GM19099 (cell line): ENCODE results near the gene RAD21L1.

ENCODE experiments used
- POLR2A ChIP-seq: IDR thresholded peaks from 3 replicates; pipeline ENCODE4 v1.6.1; 2011; ENCODE audit warnings: low read depth; ENCODE audit not compliant: insufficient read length; ENCODE audit errors: extremely low read depth

The RAD21L1 gene

GRCh38 chr20:1287787-1288569, 62.1 kb downstream of the RAD21L1 start:
- no peak for TF ChIP-seq POLR2A

- TF ChIP-seq POLR2A: no peak
Observed at GRCh38 chr20:1291191-1291741, 65.4 kb downstream of the RAD21L1 start.

DNA sequence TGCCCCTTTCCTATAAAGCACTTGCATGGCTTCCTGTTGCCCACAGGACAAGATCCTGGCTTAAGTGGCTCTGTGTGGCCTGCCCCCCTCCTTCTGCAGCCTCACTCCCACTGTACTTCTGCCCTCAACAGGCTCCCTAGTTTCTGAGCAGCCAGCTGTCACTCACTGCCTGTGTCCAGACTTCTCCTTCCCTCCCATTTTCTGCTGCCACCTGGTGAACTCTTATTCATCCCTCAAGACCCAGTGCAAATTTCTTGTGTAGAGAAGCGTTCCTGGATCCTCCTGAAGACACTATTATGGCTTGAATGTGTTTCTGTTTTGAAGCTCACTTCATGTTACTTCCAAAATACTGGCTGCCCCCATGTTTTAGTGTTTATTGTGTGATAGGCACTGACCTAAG, 66.8 kb downstream of the RAD21L1 start:
- TF ChIP-seq POLR2A: no peak

DNA sequence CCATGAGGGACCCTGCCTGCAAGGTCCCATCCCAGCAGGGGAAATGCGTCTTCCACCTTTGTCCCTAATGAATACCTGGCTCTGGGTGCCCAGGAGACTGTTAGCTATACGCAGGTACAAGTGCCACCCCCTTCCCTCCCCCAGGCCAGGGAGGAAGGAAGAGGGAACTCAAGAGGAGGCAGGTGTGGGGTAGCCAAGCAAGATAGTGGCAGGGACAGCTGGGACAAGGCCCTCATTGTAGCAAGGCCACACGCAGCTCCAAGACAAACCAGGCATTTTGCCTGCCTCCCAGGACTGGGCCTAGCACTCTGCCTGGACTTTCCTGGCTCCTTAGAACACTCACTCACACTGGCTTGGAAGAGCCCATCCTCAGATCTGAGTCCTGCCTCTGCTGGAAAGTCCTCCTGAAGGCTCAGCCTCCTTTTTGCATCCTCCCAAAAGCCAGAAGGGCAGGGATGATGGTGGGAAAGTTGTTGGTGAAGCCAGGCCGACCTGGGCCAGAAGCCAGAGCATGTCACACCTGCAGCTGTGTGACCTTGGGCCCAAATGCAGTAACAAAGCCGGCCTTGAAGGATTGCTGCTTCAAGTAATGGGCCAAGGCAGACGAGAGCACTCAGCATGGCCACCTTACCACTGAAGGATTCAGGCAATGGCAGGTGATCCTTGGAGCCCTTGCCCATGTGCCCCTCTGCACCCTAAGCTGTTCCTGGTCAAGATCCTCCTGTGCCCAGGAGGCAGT, 68.0 kb downstream of the RAD21L1 start:
- no peak for TF ChIP-seq POLR2A

DNA sequence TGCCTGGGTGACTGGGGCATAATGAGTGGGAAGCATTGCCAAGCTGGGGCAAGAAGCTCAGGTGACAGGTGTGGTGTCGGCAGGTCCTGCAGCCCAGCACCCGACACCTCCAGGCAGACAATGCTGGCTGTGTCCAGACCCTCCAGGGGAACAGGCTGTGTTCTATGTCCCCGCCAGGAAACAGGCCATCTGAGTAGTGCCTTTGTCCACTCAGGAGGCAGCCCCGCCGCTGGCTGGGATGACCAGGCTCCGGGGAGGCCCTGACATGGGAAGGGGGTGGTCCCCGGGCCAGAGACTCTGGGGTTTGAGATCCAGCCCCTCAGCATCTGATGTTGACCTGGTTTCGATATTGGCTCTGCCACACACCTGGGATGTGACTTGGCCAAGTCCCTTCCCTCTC, 68.7 kb downstream of the RAD21L1 start:
- TF ChIP-seq POLR2A: no peak

DNA sequence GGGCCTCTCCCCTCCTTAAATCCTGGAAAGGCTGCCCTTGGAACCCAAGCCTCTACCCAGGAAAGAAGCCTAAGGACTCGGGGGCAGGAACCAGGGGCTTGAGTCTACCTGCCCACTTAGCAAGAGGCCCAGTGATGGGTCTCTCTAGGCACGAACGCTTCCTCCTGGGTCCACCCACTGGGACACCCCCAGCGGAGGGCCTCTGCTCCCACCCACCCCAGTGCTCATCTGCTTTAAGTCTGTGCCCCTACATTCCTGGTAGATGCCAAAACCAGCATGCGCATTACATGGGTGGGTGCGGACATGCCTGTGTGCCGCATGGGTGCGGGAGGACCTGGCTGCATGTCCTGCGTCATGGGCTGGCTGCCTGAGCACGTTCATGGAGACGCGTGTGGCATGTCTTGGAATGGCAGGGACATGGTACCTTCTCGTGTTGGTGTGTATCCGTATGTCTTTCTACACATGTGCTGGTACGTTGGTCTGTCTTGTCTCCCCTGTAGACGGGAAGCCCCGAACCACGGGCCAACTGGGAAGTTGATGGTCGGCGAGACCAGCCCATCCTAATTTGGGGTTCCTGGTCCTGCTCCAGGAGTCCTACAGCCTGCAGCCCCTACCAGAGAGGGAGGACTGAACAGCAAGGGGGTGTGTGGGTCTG, 69.6 kb downstream of the RAD21L1 start:
- TF ChIP-seq POLR2A: no peak

DNA sequence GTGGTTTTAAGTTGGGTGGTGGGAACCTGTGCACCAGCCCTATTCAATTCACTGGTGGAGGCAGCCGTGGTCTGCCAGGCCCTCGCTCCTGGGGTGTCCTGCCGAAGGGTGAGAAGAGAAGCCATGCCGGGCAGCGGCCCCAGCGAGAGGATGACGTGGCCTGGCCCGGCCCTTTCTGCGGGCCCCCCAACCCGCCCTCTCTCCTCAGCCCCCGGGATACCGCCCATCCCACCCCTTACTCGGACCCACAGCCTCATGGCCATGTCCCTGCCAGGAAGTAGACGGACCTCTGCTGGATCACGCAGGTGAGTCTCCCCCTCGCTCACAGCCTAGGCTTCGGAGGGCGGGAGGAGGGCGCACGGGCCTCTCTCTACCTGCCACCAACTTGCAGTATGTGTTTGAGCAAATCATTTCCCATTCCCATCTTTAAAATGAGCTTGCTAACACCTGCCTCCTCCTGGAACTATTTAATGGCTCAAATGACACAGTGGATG, 70.3 kb downstream of the RAD21L1 start:
- no peak for TF ChIP-seq POLR2A

DNA sequence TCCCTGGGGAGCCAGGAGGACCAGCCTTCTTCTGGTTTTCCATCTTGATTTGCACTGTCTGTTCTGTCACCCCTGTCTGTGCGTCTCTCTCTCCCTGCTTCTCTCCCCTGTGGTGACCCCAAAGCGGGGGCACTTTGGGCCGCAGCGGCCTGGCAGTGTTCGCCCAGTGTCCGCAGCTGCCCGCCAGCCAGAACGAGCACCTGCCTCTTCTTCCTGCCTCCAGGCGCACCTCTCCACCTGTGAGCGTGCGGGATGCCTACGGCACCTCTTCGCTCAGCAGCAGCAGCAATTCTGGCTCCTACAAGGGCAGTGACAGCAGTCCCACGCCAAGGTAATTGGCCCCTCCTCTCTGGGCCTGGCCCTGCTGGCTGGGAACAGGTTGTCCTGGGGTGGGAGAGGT, 71.1 kb downstream of the RAD21L1 start:
- TF ChIP-seq POLR2A: no peak

DNA sequence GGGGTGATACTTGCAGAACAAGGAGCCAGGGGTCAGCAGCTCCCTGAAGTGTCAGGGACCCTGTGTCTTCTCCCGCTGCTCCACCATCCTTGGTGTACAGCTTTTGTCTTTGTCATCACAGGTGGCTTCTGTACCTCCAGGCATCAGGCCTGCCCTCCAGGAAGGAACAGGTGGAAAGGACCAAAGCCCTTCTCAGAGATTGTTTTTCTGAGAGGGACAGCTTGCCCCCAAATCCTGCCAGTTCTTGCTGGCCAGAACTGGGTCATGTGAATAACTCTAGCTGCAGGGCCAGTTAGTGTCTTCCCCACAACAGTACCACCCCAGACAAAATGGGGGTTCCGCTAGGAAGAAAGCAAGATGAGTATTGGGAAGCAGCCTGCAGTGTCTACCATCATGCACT, 71.6 kb downstream of the RAD21L1 start:
- TF ChIP-seq POLR2A: no peak

DNA sequence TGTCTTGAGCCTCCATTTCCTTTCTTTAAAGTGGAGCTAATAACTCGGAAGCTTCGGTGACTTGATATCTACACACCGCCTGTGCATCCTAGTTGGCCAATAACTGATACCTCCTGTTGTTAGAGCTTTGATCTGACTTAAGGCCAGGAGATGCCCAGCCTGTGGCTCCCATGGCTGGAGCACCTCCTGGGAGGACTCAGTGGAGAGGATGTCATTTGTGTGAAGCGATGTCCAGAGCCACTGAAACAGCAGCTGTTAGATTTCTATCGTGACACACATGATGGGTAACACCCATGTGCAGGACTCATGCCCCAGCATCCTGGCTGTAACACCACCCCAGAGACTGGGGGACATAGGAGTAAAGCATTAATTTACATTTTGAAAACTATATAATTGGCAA, 72.3 kb downstream of the RAD21L1 start:
- TF ChIP-seq POLR2A: no peak

DNA sequence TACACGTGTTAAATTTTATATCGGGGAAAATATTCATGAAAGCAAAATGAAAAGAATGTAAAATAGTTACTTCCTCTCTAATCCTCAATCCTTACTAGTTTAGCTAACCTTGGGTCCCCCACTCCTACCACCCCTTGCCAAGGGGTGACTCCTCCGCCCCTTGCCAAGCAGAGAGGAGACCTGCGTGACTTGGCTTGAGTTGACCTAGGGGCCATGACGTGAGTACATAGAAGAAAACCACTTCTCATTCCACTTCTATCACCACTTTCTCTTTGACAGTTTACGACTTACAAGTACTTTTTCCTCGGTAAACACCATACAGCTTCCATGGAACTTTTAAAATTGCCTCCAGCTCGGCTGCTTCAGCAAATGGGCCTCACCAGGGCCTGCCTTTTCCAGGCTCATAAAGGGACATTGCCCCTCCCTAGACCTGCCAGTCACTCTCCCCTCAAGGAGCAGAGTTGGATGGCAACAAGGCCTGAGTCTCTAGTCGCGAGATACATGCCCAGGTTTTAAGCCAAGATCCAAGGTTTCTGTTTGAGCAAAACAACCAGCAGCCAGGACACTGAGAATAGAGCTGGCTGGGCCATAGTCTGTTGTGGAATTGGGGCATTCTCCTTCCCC, 73.2 kb downstream of the RAD21L1 start:
- no peak for TF ChIP-seq POLR2A

GRCh38 chr20:1299522-1299921, 73.7 kb downstream of the RAD21L1 start:
- no peak for TF ChIP-seq POLR2A

GRCh38 chr20:1300083-1300840, 74.4 kb downstream of the RAD21L1 start:
- no peak for TF ChIP-seq POLR2A

GRCh38 chr20:1301031-1301529, 75.2 kb downstream of the RAD21L1 start:
- no peak for TF ChIP-seq POLR2A
